K562 (cell line): ENCODE measurements around the gene ABCA7. TPM values are rescaled to one million over a fixed set of nuclear protein-coding genes. Genes with fewer than 3 reads are reported as not detected.
A peak's percentile ranks its signal among the peaks of the same experiment; 100 is the strongest.

Experiments used
- HDAC1 ChIP-seq, 2 experiments: fragments of 450-650 bp; IDR thresholded peaks; 2 replicates each; pipeline ENCODE4 v1.6.1; 2016 to 2017; ENCODE audit warnings: inconsistent platforms in 1 of 2, mild to moderate bottlenecking in 1 of 2, moderate library complexity in 1 of 2
- HNRNPUL1 ChIP-seq: fragments of 200-400 bp; formaldehyde crosslinking; IDR thresholded peaks from 2 replicates; pipeline ENCODE4 v1.6.1; 2017; ENCODE audit warnings: low read length
- OTX1 ChIP-seq: fragments of 450-650 bp; formaldehyde crosslinking; IDR thresholded peaks from 2 replicates; pipeline ENCODE4 v1.4.0; 2022; ENCODE audit warnings: mild to moderate bottlenecking
- PTRF ChIP-seq: fragments of 450-650 bp; IDR thresholded peaks from 2 replicates; pipeline ENCODE4 v1.6.1; 2016; ENCODE audit warnings: mild to moderate bottlenecking, missing genetic modification characterization, missing compliant biosample characterization
- SMARCE1 ChIP-seq: fragments of 450-650 bp; IDR thresholded peaks from 2 replicates; pipeline ENCODE4 v1.7.1; 2016; ENCODE audit warnings: mild to moderate bottlenecking
- SNIP1 ChIP-seq: fragments of 450-650 bp; IDR thresholded peaks from 2 replicates; pipeline ENCODE4 v1.7.1; 2017; ENCODE audit warnings: low read depth, mild to moderate bottlenecking
- SP2 ChIP-seq: IDR thresholded peaks from 2 replicates; pipeline ENCODE4 v1.6.1; 2011; ENCODE audit warnings: mild to moderate bottlenecking, low read depth, low read length, moderate library complexity; ENCODE audit not compliant: poor library complexity, severe bottlenecking; ENCODE audit errors: extremely low read depth
- TAF15 ChIP-seq: fragments of 200-400 bp; formaldehyde crosslinking; IDR thresholded peaks from 2 replicates; pipeline ENCODE4 v1.6.1; 2017; ENCODE audit warnings: mild to moderate bottlenecking, low read depth, low read length, moderate library complexity
- TBP ChIP-seq: optimal IDR thresholded peaks from 2 replicates; pipeline ENCODE3; 2011; ENCODE audit warnings: low read depth, low read length, improper control_type of control experiment
- ZBTB8A ChIP-seq: fragments of 450-650 bp; IDR thresholded peaks from 2 replicates; pipeline ENCODE4 v1.6.1; 2018; ENCODE audit warnings: mild to moderate bottlenecking, moderate library complexity; ENCODE audit not compliant: partially characterized antibody
- ZNF134 ChIP-seq: fragments of 250-450 bp; sonication (Bioruptor Pico); conservative IDR thresholded peaks from 2 replicates; pipeline ENCODE4 v1.4.0; 2020
- ZNF318 ChIP-seq, 2 experiments: fragments of 450-650 bp; IDR thresholded peaks; 2 replicates each; pipeline ENCODE4 v1.6.1; 2016; ENCODE audit warnings: mild to moderate bottlenecking in 2 of 2, borderline replicate concordance in 1 of 2, low read depth in 1 of 2, moderate library complexity in 1 of 2
- ZNF592 ChIP-seq: fragments of 450-650 bp; IDR thresholded peaks from 2 replicates; pipeline ENCODE4 v1.6.1; 2017; ENCODE audit warnings: antibody characterized with exemption, mild to moderate bottlenecking
- polyA plus RNA-seq, 8 experiments: library from polyadenylated mRNA; depleted of rRNA in 4 of 8; stranded (reverse) in 5 of 8; unstranded in 3 of 8; fragments of >200 nt; fragmentation: Nextera tagmentation in 2 of 8; fragmentation: Illumina TruSeq in 1 of 8; extraction: Ambion mirVana in 2 of 8; extraction: Trizol in 1 of 8; gene quantifications; 2 replicates each; pipeline versions ENCODE4 v1.2.1 to v1.2.3, GENCODE V29; 2011 to 2014; ENCODE audit warnings: inconsistent platforms in 1 of 8, missing spikeins in 1 of 8
- total RNA-seq, 7 experiments: library from RNA; depleted of rRNA in 6 of 7; stranded (reverse); fragments of >200 nt in 6 of 7; fragmentation: Illumina TruSeq in 2 of 7; extraction: Trizol in 2 of 7; gene quantifications; 2 replicates each; pipeline versions ENCODE4 v1.2.1 to v1.2.3, GENCODE V29; 2011 to 2021; ENCODE audit warnings: low replicate concordance in 1 of 7
- TF ChIP-seq, protein P1 (sequence below): sonication (generic); formaldehyde crosslinking; IDR thresholded peaks from 2 replicates; pipeline ENCODE4 v1.8.0; 2022; ENCODE audit warnings: mild to moderate bottlenecking, low read depth, missing genetic modification reagents

Gene ABCA7
- total and polyA plus RNA-seq, 9 of the 15 experiments (the other 6 are each of a cell fraction or from before 2014, with no cell fraction given): 2.3 to 96.1 (median 31.2) TPM

GRCh38 chr19:1112268-1113029 lies 72.5 kb downstream of the ABCA7 start (continued):
- TF ChIP-seq ZNF318 (IDR thresholded peaks at IDR 0.05; ENCODE audit: borderline replicate concordance in 1 of 2, low read depth in 1 of 2) (no peak), SP2 (peak; percentile 4), OTX1 (CRISPR knock-in tag) (no peak), SNIP1 (no peak), HNRNPUL1 (no peak), TBP (no peak), HDAC1 (IDR thresholded peaks at IDR 0.05) (peak in 1 of 2 experiments; percentile 45; a peak in 2 of 4 replicates), TAF15 (no peak), ZNF592 (peak; percentile 89), ZNF134 (CRISPR knock-in tag) (no peak), ZBTB8A (no peak), PTRF (tag) (no peak), SMARCE1 (no peak)
- TF ChIP-seq, protein P1, sequence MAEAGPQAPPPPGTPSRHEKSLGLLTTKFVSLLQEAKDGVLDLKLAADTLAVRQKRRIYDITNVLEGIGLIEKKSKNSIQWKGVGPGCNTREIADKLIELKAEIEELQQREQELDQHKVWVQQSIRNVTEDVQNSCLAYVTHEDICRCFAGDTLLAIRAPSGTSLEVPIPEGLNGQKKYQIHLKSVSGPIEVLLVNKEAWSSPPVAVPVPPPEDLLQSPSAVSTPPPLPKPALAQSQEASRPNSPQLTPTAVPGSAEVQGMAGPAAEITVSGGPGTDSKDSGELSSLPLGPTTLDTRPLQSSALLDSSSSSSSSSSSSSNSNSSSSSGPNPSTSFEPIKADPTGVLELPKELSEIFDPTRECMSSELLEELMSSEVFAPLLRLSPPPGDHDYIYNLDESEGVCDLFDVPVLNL (CRISPR knock-in tag): no peak; the same call in 1 of the 2 replicates
